Endothelial cell of umbilical vein (primary cell): Measurements from ENCODE around the gene MAP6. TPM values are rescaled to one million over a fixed set of nuclear protein-coding genes. Genes with fewer than 3 reads are reported as not detected.

Source experiments
- BruUV-seq: library from RNA; stranded (reverse); fragments of 400-500 nt; replicated peaks from 2 replicates; lab custom pipeline; 2021; lab: Mats Ljungman, UMichigan
- CTCF ChIA-PET: fragments of 300-600, 350-600 bp; sonication (Branson Sonifier 250); formaldehyde crosslinking; loops from one replicate; lab custom pipeline; 2021; ENCODE audit warnings: antibody characterized with exemption, inconsistent platforms; lab: Charles Lee
- POLR2A ChIA-PET: fragments of 300-600, 350-600 bp; sonication (Branson Sonifier 250); formaldehyde crosslinking; loops from one replicate; lab custom pipeline; 2021; ENCODE audit warnings: antibody characterized with exemption, inconsistent platforms; lab: Charles Lee
- DNase-seq: peaks from one replicate; pipeline ENCODE4 v3.0.0-alpha.2; 2011; ENCODE audit warnings: low read depth, low spot score
- FAIRE-seq: peaks from 2 replicates; lab custom pipeline; 2011; peaks lifted over from hg19 to GRCh38; lab: Jason Lieb, UNC
- H2AFZ ChIP-seq: 2 replicates; pipeline ENCODE4 v1.6.0; 2012; ENCODE audit warnings: low read depth, low read length, control low read depth, inconsistent platforms
- H3K27ac ChIP-seq: 2 replicates; pipeline ENCODE4 v1.5.1; 2011; ENCODE audit warnings: low read depth, mild to moderate bottlenecking, control low read depth, low read length, moderate library complexity; ENCODE audit not compliant: insufficient read depth
- H3K27me3 ChIP-seq, 2 experiments: 2 replicates each; pipeline versions ENCODE4 v1.6.0 to v1.6.1; 2011; ENCODE audit warnings: low read length in 2 of 2, mixed read lengths in 1 of 2; ENCODE audit not compliant: control insufficient read depth in 2 of 2, insufficient read depth in 2 of 2
- H3K36me3 ChIP-seq, 2 experiments: 2 replicates in 1 of 2; 3 replicates in 1 of 2; pipeline ENCODE4 v1.5.1; 2011; ENCODE audit warnings: low read length in 2 of 2, mild to moderate bottlenecking in 1 of 2, moderate library complexity in 1 of 2; ENCODE audit not compliant: control insufficient read depth in 2 of 2, insufficient read depth in 2 of 2; ENCODE audit errors: extremely low read depth in 1 of 2
- H3K4me1 ChIP-seq: 3 replicates; pipeline ENCODE4 v1.5.1; 2011; ENCODE audit warnings: mild to moderate bottlenecking, low read length; ENCODE audit not compliant: control insufficient read depth, insufficient read depth; ENCODE audit errors: extremely low read depth
- H3K4me2 ChIP-seq: 2 replicates; pipeline ENCODE4 v1.6.1; 2011; ENCODE audit warnings: low read length, control low read depth, mixed read lengths; ENCODE audit not compliant: insufficient read depth
- H3K4me3 ChIP-seq, 3 experiments: fragments of 200-600 bp in 1 of 3; sonication (generic), shearing (Covaris generic) in 1 of 3; replicated peaks in 1 of 3; 2 replicates each; pipeline ENCODE4 v1.5.1; 2011 to 2016; ENCODE audit warnings: control low read depth in 3 of 3, low read length in 3 of 3, mild to moderate bottlenecking in 2 of 3, inconsistent platforms in 1 of 3, low read depth in 1 of 3, moderate library complexity in 1 of 3; ENCODE audit not compliant: insufficient read depth in 1 of 3
- H3K79me2 ChIP-seq: 2 replicates; pipeline ENCODE4 v1.6.0; 2012; ENCODE audit warnings: low read length, inconsistent platforms; ENCODE audit not compliant: control insufficient read depth, insufficient read depth
- H3K9ac ChIP-seq: replicated peaks from 2 replicates; pipeline ENCODE3; 2011; ENCODE audit warnings: low read length, control low read depth; ENCODE audit not compliant: insufficient read depth; ENCODE audit errors: extremely low read depth
- H3K9me1 ChIP-seq: replicated peaks from 3 replicates; pipeline ENCODE4 v1.6.0; 2011; ENCODE audit warnings: mild to moderate bottlenecking, low read length; ENCODE audit not compliant: control insufficient read depth, insufficient read depth; ENCODE audit errors: extremely low read depth
- H3K9me3 ChIP-seq: replicated peaks from 2 replicates; pipeline ENCODE4 v1.5.1; 2012; ENCODE audit warnings: low read length, inconsistent platforms; ENCODE audit not compliant: control insufficient read depth, insufficient read depth
- H4K20me1 ChIP-seq: replicated peaks from 2 replicates; pipeline ENCODE3; 2011; ENCODE audit warnings: mild to moderate bottlenecking, low read length; ENCODE audit not compliant: control insufficient read depth, insufficient read depth; ENCODE audit errors: extremely low read depth
- EZH2 ChIP-seq: IDR thresholded peaks from 2 replicates; pipeline ENCODE4 v1.6.1; 2012; ENCODE audit warnings: borderline replicate concordance, low read depth, mild to moderate bottlenecking, moderate library complexity, low read length, inconsistent platforms; ENCODE audit not compliant: severe bottlenecking
- FOS ChIP-seq: IDR thresholded peaks from 2 replicates; pipeline ENCODE4 v1.6.1; 2011; ENCODE audit warnings: mild to moderate bottlenecking, low read length, moderate library complexity, borderline replicate concordance; ENCODE audit not compliant: insufficient read depth
- GATA2 ChIP-seq: IDR thresholded peaks from 2 replicates; pipeline ENCODE4 v1.7.0; 2011; ENCODE audit warnings: low read depth, mild to moderate bottlenecking, moderate library complexity, mixed read lengths, low read length; ENCODE audit not compliant: insufficient read length, insufficient read depth
- JUN ChIP-seq: IDR thresholded peaks from 2 replicates; pipeline ENCODE4 v1.6.1; 2011; ENCODE audit warnings: borderline replicate concordance, low read depth; ENCODE audit not compliant: insufficient read length, insufficient read depth
- MYC ChIP-seq: IDR thresholded peaks from one replicate; pipeline ENCODE4 v1.6.1; 2011; ENCODE audit warnings: mild to moderate bottlenecking, low read depth, low read length
- POLR2A ChIP-seq: IDR thresholded peaks from 2 replicates; pipeline ENCODE4 v1.6.1; 2012; ENCODE audit warnings: low read depth, mild to moderate bottlenecking, control low read depth, low read length
- POLR2AphosphoS5 ChIP-seq: IDR thresholded peaks from 2 replicates; pipeline ENCODE4 v1.6.1; 2012; ENCODE audit warnings: low read depth, mild to moderate bottlenecking, control low read depth, low read length, moderate library complexity; ENCODE audit not compliant: insufficient read depth
- dilution Hi-C: fragments of 300-500 bp; cut with MboI; formaldehyde crosslinking; loops from one replicate; pipeline ENCODE4 v1.15.0; 2019; ENCODE audit warnings: low sequenced_read_pairs; ENCODE audit not compliant: extremely low pct_ligation_motif_present
- intact Hi-C: fragments of 100-400 bp; cut with micrococcal nuclease; formaldehyde crosslinking; loops from one replicate; pipeline ENCODE4 v1.10.0; 2022
- polyA plus RNA-seq, 4 experiments: library from polyadenylated mRNA; depleted of rRNA in 3 of 4; stranded (reverse) in 3 of 4; unstranded in 1 of 4; fragments of >200 nt; gene quantifications; 2 replicates each; pipeline versions ENCODE4 v1.2.1 to v1.2.3, GENCODE V29; 2011 to 2012; ENCODE audit warnings: missing spikeins in 1 of 4
- total RNA-seq: library from RNA; stranded (reverse); gene quantifications from 2 replicates; pipeline ENCODE4 v1.2.3, GENCODE V29; 2021
- TF ChIP-seq, protein P1 (sequence below): IDR thresholded peaks from 2 replicates; pipeline ENCODE4 v1.6.1; 2011; ENCODE audit not compliant: insufficient read depth, insufficient read length

The MAP6 gene
- total and polyA plus RNA-seq, 2 donors (not counting 3 experiments of a cell fraction or from before 2014, with no cell fraction given) = 0.12 TPM; not detected in 1

DNA sequence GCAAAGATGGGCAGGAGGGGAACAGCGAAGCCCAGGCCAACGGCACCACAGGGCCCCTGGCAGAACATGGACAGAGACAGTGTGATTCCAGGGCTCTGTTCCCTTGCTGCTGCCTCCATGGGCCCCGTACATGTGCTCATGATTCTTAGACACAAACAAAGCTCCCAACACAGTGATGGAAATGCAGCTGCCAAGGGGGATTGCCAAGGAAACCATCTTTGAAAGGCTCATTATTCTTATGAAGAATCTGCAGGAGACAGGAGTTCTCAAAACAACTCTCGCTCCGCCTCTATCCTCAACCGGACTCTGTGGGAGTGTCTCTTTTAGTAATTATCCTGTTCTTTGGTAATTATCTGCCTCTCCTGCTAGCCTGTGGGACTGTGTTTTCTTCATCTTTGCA is 74.6 kb downstream of the MAP6 start:
- H3K4me1 ChIP-seq = peaks cover 7% of the 10 kb centered on the region
- no peak overlapping the region for H3K9ac ChIP-seq
- POLR2A ChIA-PET = no interaction called here
- H3K27ac ChIP-seq = no peak overlapping the region
- H3K4me2 ChIP-seq = no peak overlapping the region
- no peaks in the 10 kb centered on the region for H3K27me3 ChIP-seq
- DNase-seq (no peak), FAIRE-seq (no peak)
- no peaks in the 10 kb centered on the region for H3K36me3 ChIP-seq
- TF ChIP-seq, protein P1, sequence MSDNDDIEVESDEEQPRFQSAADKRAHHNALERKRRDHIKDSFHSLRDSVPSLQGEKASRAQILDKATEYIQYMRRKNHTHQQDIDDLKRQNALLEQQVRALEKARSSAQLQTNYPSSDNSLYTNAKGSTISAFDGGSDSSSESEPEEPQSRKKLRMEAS = no peak
- TF ChIP-seq POLR2AphosphoS5 (no peak), GATA2 (no peak), MYC (no peak), JUN (no peak), EZH2 (no peak), FOS (no peak), POLR2A (no peak)
- BruUV-seq = no TSS peak
- CTCF ChIA-PET = interaction anchor here (1.4 kb wide), 1 partner anchor 9 kb away, joined by 5 read pairs; no protein-coding TSS in a partner anchor
- no peaks in the 10 kb centered on the region for H3K79me2 ChIP-seq
- H3K4me3 ChIP-seq = no peak overlapping the region
- dilution Hi-C loops = no loop called here
- H2AFZ ChIP-seq = no peak overlapping the region
- H4K20me1 ChIP-seq = no peaks in the 10 kb centered on the region
- no peaks in the 10 kb centered on the region for H3K9me1 ChIP-seq
- no peaks in the 10 kb centered on the region for H3K9me3 ChIP-seq
- intact Hi-C loops = no loop called here
